SK-N-SH (cell line): ENCODE measurements around the gene DLL1. TPM values are rescaled to one million over a fixed set of nuclear protein-coding genes. Genes with fewer than 3 reads are reported as not detected.

Experiments used
- CTCF ChIA-PET: fragments of 300-600, 350-600 bp; formaldehyde crosslinking; extraction: SDS; loops from one replicate; lab custom pipeline; 2021; lab: Yijun Ruan, JAX
- POLR2A ChIA-PET: fragments of 350-600 bp; sonication (Branson Sonifier 250); formaldehyde crosslinking; extraction: SDS; loops from one replicate; lab custom pipeline; 2020; ENCODE audit warnings: antibody characterized with exemption, inconsistent platforms; lab: Yijun Ruan, JAX
- DNase-seq: peaks from one replicate; pipeline ENCODE4 v3.0.0; 2012
- H2AFZ ChIP-seq: fragments of 200-600 bp; sonication (generic); 2 replicates; pipeline ENCODE4 v1.8.1; 2016; ENCODE audit warnings: antibody characterized with exemption, mild to moderate bottlenecking, low read depth
- H3F3A ChIP-seq: fragments of 200-600 bp; sonication (generic); replicated peaks from 2 replicates; pipeline ENCODE3; 2016; ENCODE audit warnings: antibody characterized with exemption, mild to moderate bottlenecking; ENCODE audit not compliant: insufficient read depth
- H3K27ac ChIP-seq, 2 experiments: fragments of 200-500 bp in 1 of 2; fragments of 200-600 bp in 1 of 2; sonication (Bioruptor generic) in 1 of 2; sonication (generic), shearing (Covaris generic) in 1 of 2; 2 replicates each; pipeline versions ENCODE4 v1.5.1 to v1.6.1; 2014 to 2016; ENCODE audit warnings: low read depth in 2 of 2, inconsistent platforms in 1 of 2, low read length in 1 of 2, mild to moderate bottlenecking in 1 of 2, mixed read lengths in 1 of 2
- H3K27me3 ChIP-seq: fragments of 200-600 bp; sonication (generic), shearing (Covaris generic); 2 replicates; pipeline ENCODE4 v1.6.1; 2016; ENCODE audit warnings: mixed run types; ENCODE audit not compliant: insufficient read depth
- H3K36me3 ChIP-seq, 2 experiments: fragments of 200-500 bp in 1 of 2; fragments of 200-600 bp in 1 of 2; sonication (Bioruptor generic) in 1 of 2; sonication (generic) in 1 of 2; replicated peaks in 1 of 2; 2 replicates each; pipeline versions ENCODE3 to v1.5.1; 2014 to 2016; ENCODE audit warnings: low read length in 1 of 2, mild to moderate bottlenecking in 1 of 2; ENCODE audit not compliant: insufficient read depth in 2 of 2, control insufficient read depth in 1 of 2
- H3K4me1 ChIP-seq, 2 experiments: fragments of 200-500 bp in 1 of 2; fragments of 200-600 bp in 1 of 2; sonication (Bioruptor generic) in 1 of 2; sonication (generic), shearing (Covaris generic) in 1 of 2; 2 replicates each; pipeline versions ENCODE4 v1.5.1 to v1.6.1; 2014 to 2016; ENCODE audit warnings: low read depth in 1 of 2, low read length in 1 of 2, mixed run types in 1 of 2; ENCODE audit not compliant: insufficient read depth in 2 of 2, control insufficient read depth in 1 of 2
- H3K4me2 ChIP-seq: fragments of 200-600 bp; sonication (generic), shearing (Covaris generic); 2 replicates; pipeline ENCODE4 v1.6.1; 2017; ENCODE audit warnings: mixed run types
- H3K4me3 ChIP-seq, 2 experiments: fragments of 200-500 bp in 1 of 2; fragments of 200-600 bp in 1 of 2; sonication (Bioruptor generic) in 1 of 2; sonication (generic), shearing (Covaris generic) in 1 of 2; 2 replicates each; pipeline versions ENCODE4 v1.5.1 to v1.8.1; 2014 to 2016; ENCODE audit warnings: low read depth in 2 of 2, inconsistent platforms in 1 of 2, low read length in 1 of 2, mild to moderate bottlenecking in 1 of 2, mixed read lengths in 1 of 2, moderate library complexity in 1 of 2
- H3K79me2 ChIP-seq: fragments of 200-600 bp; sonication (generic); 2 replicates; pipeline ENCODE4 v1.8.1; 2017; ENCODE audit warnings: mild to moderate bottlenecking; ENCODE audit not compliant: insufficient read depth
- H3K9ac ChIP-seq: fragments of 200-600 bp; sonication (generic); 2 replicates; pipeline ENCODE4 v1.6.1; 2017; ENCODE audit warnings: mixed run types
- H3K9me2 ChIP-seq: fragments of 200-600 bp; sonication (generic); 2 replicates; pipeline ENCODE4 v1.6.1; 2017; ENCODE audit warnings: mixed run types
- H3K9me3 ChIP-seq: fragments of 200-600 bp; sonication (generic); 2 replicates; pipeline ENCODE4 v1.6.1; 2017; ENCODE audit warnings: mixed run types, mild to moderate bottlenecking, moderate library complexity
- H4K20me1 ChIP-seq: fragments of 200-600 bp; sonication (generic); 2 replicates; pipeline ENCODE4 v1.6.1; 2017; ENCODE audit warnings: mild to moderate bottlenecking, mixed run types; ENCODE audit not compliant: insufficient read depth
- CHD2 ChIP-seq: fragments of 150-350 bp; IDR thresholded peaks from 2 replicates; pipeline ENCODE4 v1.6.1; 2018; ENCODE audit warnings: low read length; ENCODE audit not compliant: partially characterized antibody
- ELF1 ChIP-seq: IDR thresholded peaks from 2 replicates; pipeline ENCODE4 v1.4.0; 2012
- EZH2phosphoT487 ChIP-seq: fragments of 200-600 bp; sonication (generic); IDR thresholded peaks from 2 replicates; pipeline ENCODE4 v1.6.1; 2017; ENCODE audit warnings: low read depth, mixed run types, mild to moderate bottlenecking, antibody characterized with exemption, moderate library complexity, borderline replicate concordance
- GABPA ChIP-seq: IDR thresholded peaks from 2 replicates; pipeline ENCODE4 v1.4.0; 2012; ENCODE audit warnings: low read depth, mild to moderate bottlenecking
- GATA2 ChIP-seq: sonication (generic); formaldehyde crosslinking; IDR thresholded peaks from 2 replicates; pipeline ENCODE4 v1.5.0; 2020; ENCODE audit warnings: mild to moderate bottlenecking, missing genetic modification reagents
- NFIC ChIP-seq: IDR thresholded peaks from 2 replicates; pipeline ENCODE4 v1.4.0; 2012; ENCODE audit warnings: borderline replicate concordance
- NRF1 ChIP-seq: IDR thresholded peaks from 2 replicates; pipeline ENCODE4 v1.6.1; 2012; ENCODE audit warnings: low read depth, mild to moderate bottlenecking, low read length
- POLR2AphosphoS5 ChIP-seq: IDR thresholded peaks from 2 replicates; pipeline ENCODE4 v1.6.1; 2012; ENCODE audit warnings: low read depth, low read length
- RFX5 ChIP-seq: IDR thresholded peaks from 2 replicates; pipeline ENCODE4 v1.6.1; 2012; ENCODE audit warnings: mild to moderate bottlenecking, improper control_type of control experiment, low read length
- RXRA ChIP-seq: IDR thresholded peaks from 2 replicates; pipeline ENCODE4 v1.4.0; 2012; ENCODE audit warnings: low read depth, mild to moderate bottlenecking, borderline replicate concordance
- SMC3 ChIP-seq: IDR thresholded peaks from 2 replicates; pipeline ENCODE4 v1.6.1; 2012; ENCODE audit warnings: low read depth, low read length, improper control_type of control experiment
- TAF1 ChIP-seq: IDR thresholded peaks from 2 replicates; pipeline ENCODE4 v1.6.1; 2012; ENCODE audit warnings: low read depth, mild to moderate bottlenecking, low read length, moderate library complexity, borderline replicate concordance
- TCF12 ChIP-seq: IDR thresholded peaks from 2 replicates; pipeline ENCODE4 v1.4.0; 2012
- YY1 ChIP-seq: IDR thresholded peaks from 2 replicates; pipeline ENCODE4 v1.4.0; 2012; ENCODE audit warnings: low read depth, mild to moderate bottlenecking
- WGBS: methylation state at CpG from one replicate; pipeline ENCODE4 v1.1.6; 2017; ENCODE audit warnings: low lambda C conversion rate; 5-methylcytosine and 5-hydroxymethylcytosine counted together
- polyA plus RNA-seq, 3 experiments: library from polyadenylated mRNA; depleted of rRNA; stranded (reverse); fragments of >200 nt; gene quantifications; 2 replicates each; pipeline ENCODE4 v1.2.3, GENCODE V29; 2012
- TF ChIP-seq, protein P1 (sequence below): fragments of 150-350 bp; IDR thresholded peaks from 2 replicates; pipeline ENCODE4 v1.6.1; 2016; ENCODE audit warnings: mild to moderate bottlenecking, low read depth, low read length
- TF ChIP-seq, protein P2 (sequence below): IDR thresholded peaks from 2 replicates; pipeline ENCODE4 v1.4.0; 2012; ENCODE audit warnings: low read depth, borderline replicate concordance
- TF ChIP-seq, protein P3 (sequence below): fragments of 150-350 bp; IDR thresholded peaks from 2 replicates; pipeline ENCODE4 v1.6.1; 2017; ENCODE audit warnings: antibody characterized with exemption, low read length, low read depth, borderline replicate concordance
- TF ChIP-seq, protein P4 (sequence below): IDR thresholded peaks from 2 replicates; pipeline ENCODE4 v1.4.0; 2012; ENCODE audit warnings: low read depth

Gene DLL1
- polyA plus RNA-seq, 1 of the 3 experiments (the other 2 are of a cell fraction) = 0.25 TPM

DNA sequence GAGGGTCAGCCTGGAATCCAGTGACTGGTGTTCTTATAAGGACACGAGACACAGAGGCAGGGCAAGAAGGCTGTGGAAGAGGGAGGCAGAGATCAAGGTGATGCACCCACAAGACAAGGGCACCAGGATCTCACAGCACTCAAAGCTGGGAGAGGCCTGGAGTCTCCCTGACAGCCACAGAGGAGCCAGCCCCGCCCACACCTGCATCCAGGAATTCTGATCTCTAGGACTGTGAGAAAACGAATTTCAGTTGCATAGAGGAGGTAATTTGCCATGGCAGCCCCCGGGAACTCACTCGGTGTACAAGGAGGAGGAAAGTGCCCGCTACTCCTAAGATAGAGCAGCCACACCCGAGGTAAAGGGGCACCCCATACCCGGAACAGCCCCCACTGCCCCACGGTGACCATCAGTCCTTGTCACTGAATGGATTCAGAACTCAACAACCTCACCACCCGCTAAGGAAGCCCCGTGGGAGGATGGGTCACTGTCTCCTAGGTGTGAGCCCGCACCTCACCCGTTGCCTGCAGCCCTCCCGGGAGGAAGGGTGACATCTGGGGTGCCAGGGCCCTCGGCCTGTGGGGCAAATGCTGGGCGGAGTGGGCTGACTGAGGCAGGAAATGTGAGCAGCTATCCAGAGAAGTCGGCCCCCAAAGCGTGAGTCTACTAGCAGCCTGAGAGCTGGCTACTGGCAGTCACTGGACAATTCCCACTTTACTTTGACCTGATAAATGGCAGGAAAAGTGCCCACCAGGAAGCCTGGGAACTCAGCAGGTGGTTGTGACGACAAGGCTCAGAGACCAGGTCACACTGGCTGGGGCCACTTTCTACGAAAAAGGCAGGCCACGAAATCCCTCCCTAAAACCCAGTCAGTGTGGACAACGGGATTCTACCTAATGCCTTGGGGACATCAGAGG lies 22.4 kb downstream of the DLL1 start:
- TF ChIP-seq, protein P1, sequence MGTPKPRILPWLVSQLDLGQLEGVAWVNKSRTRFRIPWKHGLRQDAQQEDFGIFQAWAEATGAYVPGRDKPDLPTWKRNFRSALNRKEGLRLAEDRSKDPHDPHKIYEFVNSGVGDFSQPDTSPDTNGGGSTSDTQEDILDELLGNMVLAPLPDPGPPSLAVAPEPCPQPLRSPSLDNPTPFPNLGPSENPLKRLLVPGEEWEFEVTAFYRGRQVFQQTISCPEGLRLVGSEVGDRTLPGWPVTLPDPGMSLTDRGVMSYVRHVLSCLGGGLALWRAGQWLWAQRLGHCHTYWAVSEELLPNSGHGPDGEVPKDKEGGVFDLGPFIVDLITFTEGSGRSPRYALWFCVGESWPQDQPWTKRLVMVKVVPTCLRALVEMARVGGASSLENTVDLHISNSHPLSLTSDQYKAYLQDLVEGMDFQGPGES = no peak
- no peak for TF ChIP-seq ELF1
- no peak for TF ChIP-seq SMC3
- TF ChIP-seq NRF1 = no peak
- TF ChIP-seq RXRA = no peak
- TF ChIP-seq, protein P2, sequence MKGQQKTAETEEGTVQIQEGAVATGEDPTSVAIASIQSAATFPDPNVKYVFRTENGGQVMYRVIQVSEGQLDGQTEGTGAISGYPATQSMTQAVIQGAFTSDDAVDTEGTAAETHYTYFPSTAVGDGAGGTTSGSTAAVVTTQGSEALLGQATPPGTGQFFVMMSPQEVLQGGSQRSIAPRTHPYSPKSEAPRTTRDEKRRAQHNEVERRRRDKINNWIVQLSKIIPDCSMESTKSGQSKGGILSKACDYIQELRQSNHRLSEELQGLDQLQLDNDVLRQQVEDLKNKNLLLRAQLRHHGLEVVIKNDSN = no peak
- no peak for TF ChIP-seq GABPA
- no peak for TF ChIP-seq YY1
- TF ChIP-seq RFX5 = no peak
- TF ChIP-seq, protein P3, sequence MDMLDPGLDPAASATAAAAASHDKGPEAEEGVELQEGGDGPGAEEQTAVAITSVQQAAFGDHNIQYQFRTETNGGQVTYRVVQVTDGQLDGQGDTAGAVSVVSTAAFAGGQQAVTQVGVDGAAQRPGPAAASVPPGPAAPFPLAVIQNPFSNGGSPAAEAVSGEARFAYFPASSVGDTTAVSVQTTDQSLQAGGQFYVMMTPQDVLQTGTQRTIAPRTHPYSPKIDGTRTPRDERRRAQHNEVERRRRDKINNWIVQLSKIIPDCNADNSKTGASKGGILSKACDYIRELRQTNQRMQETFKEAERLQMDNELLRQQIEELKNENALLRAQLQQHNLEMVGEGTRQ = no peak
- TF ChIP-seq, all 33 proteins: peak for 0
- ChIA-PET CTCF (interaction anchor here (1.0 kb wide), 1 partner anchor 261 kb away, joined by 3 read pairs; no protein-coding TSS in a partner anchor), POLR2A (no interaction called here)
- no peak overlapping the region for H3K4me3 ChIP-seq
- no peaks in the 10 kb centered on the region; a peak in 1 of 4 replicates for H3K4me1 ChIP-seq
- no peaks in the 10 kb centered on the region for H3K79me2 ChIP-seq
- WGBS = 57% methylated on average over 18 of the region's 22 CpGs
- no peaks in the 10 kb centered on the region for H3F3A ChIP-seq
- H3K36me3 ChIP-seq = no peaks in the 10 kb centered on the region
- no peaks in the 10 kb centered on the region for H3K27me3 ChIP-seq
- no peak overlapping the region for H3K27ac ChIP-seq
- H4K20me1 ChIP-seq = no peaks in the 10 kb centered on the region
- H3K9ac ChIP-seq = no peak overlapping the region
- no peaks in the 10 kb centered on the region for H3K9me3 ChIP-seq
- H3K9me2 ChIP-seq = no peaks in the 10 kb centered on the region
- H3K4me2 ChIP-seq = no peak overlapping the region
- no peak overlapping the region for H2AFZ ChIP-seq
- DNase-seq = no peak

DNA sequence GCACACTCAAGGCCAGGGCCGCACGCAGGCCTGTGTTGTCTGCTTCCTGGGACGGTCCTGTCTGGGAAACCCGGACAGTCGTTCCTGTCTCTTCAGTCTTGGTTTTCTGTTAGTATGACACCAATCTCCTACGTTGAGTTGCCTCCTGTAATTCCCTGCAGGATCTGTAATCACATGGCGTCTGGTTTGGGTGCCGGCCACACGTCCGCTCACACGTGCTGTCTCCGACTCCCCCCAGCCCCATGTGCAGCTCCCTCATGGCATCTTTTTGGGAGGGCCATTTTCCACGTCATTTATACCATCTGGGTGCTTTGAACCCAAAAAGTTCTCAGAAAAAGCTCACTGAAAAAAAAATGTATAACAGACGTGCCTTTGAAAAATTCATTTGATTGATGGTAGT lies 23.2 kb downstream of the DLL1 start:
- no peaks in the 10 kb centered on the region for H4K20me1 ChIP-seq
- H3K27ac ChIP-seq = no peak overlapping the region
- WGBS = 55% methylated on average over 14 of the region's 14 CpGs
- ChIA-PET POLR2A (no interaction called here), CTCF (no interaction called here)
- no peak overlapping the region for H3K9ac ChIP-seq
- no peaks in the 10 kb centered on the region for H3K79me2 ChIP-seq
- no peak overlapping the region for H3K4me3 ChIP-seq
- no peaks in the 10 kb centered on the region for H3F3A ChIP-seq
- no peaks in the 10 kb centered on the region for H3K9me2 ChIP-seq
- H3K27me3 ChIP-seq = no peaks in the 10 kb centered on the region
- H3K4me1 ChIP-seq = no peaks in the 10 kb centered on the region; a peak in 1 of 4 replicates
- H3K36me3 ChIP-seq = no peaks in the 10 kb centered on the region
- no peak overlapping the region for H3K4me2 ChIP-seq
- no peak for DNase-seq
- no peaks in the 10 kb centered on the region for H3K9me3 ChIP-seq
- no peak overlapping the region for H2AFZ ChIP-seq
- TF ChIP-seq GABPA (no peak), TAF1 (no peak), POLR2AphosphoS5 (no peak), GATA2 (CRISPR knock-in tag) (no peak), CHD2 (no peak), SMC3 (no peak), EZH2phosphoT487 (no peak), TCF12 (no peak), RXRA (no peak), NFIC (no peak)
- TF ChIP-seq, protein P4, sequence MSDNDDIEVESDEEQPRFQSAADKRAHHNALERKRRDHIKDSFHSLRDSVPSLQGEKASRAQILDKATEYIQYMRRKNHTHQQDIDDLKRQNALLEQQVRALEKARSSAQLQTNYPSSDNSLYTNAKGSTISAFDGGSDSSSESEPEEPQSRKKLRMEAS = no peak
- TF ChIP-seq, protein P1 = no peak
- TF ChIP-seq, protein P2 = no peak
- TF ChIP-seq, protein P3 = no peak
